Kidney capillary endothelial cell (primary cell): ENCODE data around the gene LEPR.
A peak's percentile ranks its signal among the peaks of the same experiment; 100 is the strongest.

Experiments
- DNase-seq: peaks from one replicate; pipeline ENCODE4 v3.0.0-alpha.2; 2018; ENCODE audit warnings: low spot score

LEPR gene

DNA sequence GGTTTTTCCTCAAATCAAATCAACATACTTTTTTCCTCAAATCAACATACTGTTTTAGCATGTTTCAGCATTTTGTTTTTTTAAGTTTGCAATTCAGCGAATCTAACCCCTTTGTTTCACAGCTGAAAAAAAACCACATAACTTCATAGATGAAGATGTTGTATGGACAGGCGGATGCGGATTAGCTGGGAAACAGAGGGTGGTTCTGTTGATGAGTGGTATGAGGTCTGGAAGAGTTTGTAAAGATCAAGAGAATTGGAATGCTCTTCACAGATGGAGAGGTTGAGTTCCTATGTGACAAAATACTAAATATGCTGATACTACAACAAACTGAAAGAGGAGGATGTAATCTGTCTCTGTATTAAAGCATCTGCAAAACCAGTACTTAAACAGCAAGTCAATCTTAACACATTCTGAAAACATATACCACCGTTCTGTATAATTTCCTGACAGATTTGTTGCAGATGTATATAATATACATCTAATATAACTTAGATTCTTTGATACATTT, 10.6 kb upstream of the LEPR start:
- no peak for DNase-seq

DNA sequence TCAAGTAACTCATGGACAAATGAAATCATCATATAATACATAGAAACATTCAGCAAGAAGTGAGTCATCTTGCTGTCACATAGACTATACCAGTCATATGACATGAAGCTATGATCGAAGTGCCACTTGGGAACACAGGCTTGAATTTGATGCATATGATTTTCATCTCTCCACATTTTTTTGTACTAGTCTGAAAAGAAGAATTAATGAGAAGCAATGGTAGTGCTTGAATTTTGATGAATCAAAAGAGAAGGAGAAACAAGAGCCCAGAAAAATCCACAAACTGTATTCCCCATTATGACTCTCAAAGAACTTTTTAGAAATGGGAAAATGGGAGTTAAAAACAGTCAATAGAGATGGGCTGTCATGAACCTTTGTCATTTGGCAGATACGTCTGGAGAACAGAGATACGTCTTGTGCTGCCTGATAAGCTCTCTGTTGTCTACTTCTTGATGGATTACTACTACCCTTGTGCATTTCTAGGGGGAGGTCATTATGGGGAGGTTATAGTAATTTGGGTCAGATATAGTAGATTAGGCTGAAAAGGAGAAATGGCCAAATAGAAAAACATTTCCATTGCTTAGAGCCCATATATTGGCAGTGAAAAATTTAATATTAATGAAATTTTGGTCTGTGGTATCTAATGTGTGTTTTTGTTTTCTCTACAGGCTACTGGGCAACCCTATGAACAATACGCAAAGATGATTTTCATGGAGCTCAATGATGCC, 8.0 kb upstream of the LEPR start:
- peak; percentile 47 for DNase-seq

DNA sequence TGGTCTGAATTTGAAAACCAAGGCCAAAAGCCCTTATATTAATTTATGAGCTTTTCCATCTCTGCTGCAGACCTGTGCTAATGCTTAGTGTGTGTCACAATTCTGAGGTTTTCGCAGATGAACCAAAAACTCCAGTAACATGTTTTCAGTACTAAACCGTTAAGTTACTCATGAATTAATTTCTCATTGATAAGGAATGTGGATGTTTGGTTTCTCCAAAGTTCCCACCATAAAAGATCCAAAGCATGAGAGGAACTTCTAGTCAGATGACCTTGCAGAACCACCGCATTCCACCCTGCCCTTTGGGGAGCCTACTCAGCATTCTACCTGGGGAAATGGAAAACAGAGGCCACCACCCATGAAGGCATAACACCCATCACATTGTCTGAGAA, 7.5 kb upstream of the LEPR start:
- no peak for DNase-seq

DNA sequence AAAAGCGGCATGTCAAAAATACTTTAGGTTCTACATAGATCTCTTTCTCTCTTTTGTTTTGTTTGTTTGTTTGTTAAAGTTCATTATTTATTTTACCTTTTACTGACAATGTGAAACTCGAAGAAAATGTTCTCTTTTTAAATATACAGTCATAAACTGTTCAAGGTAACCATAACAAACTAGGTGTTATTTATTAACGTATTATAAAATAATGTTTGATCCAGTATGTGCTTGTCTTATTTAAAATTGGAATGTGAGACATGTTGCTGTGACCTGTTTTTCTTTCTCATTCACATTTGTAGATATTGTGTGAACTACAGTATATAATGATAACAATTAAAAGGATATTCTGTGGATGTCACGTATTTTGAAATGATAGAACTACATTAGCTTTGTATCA, 5.9 kb upstream of the LEPR start:
- no peak for DNase-seq

DNA sequence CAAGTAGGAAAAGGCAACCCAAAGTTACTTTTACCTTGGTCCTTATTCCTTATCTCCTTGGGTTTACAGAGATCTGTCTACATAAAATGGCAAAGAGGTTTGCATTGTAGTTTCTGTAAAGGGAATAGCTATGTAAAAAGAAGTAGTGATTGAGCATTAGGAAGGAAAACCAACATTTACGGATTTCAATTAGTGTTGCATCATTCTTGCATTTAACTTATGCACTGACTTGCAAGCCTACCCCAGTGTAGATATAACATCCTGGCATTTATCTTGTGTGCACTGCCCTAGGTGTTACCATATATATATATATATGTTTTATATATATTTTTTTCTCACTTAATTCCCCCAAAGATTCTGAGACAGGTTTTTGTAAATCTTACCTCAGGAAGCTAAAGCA, 3.7 kb upstream of the LEPR start:
- no peak for DNase-seq

DNA sequence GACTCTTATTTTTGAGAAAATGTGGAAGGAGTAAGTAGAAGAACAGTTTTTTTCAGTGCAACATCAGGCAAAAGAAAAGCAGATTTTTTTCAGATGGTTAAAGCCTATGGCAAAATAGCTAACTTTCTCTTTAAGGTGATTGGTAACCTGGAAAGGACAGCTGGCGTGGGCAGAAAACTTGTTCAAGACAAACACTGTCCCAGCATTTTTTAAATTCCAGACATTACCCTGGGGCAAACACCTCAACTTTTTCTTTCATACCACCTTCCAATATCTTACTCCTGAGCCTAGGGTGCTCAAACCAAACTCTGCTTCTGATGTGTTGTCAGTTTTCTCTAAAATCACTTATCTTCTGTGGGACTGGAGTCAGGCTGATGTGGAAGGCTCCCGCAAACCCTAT, 2.7 kb upstream of the LEPR start:
- DNase-seq, result no peak

DNA sequence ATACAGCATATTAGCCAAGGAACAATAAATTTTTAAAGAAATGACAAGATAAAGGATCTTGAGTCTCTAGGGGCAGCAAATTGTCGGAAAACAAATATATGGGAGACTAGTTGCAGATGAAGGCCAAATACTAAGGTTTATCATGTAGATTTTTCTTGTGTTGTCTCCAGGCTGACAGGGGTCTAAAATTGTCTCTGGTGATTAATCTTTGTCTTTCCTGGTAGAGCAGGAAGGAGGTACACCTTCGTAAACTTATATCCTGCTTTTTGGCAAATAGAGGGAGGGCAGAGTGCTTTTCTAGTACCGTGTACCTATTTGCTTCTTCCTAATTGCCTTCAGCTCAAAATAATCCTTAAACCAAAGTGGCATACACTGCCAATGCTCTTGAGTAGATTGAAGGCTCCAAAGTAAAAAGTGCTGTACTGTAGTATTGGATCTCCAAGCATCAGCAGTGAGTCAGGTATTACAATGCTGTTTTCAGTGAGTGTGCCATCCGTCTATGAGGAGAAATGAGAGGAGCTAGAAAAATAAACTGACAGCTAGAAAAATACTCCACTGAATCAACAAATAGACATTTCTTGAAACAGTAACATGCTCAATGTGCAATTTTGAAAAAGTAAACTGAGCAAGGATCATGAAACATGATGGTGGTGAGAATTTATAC, 1.8 kb upstream of the LEPR start:
- DNase-seq, result no peak

DNA sequence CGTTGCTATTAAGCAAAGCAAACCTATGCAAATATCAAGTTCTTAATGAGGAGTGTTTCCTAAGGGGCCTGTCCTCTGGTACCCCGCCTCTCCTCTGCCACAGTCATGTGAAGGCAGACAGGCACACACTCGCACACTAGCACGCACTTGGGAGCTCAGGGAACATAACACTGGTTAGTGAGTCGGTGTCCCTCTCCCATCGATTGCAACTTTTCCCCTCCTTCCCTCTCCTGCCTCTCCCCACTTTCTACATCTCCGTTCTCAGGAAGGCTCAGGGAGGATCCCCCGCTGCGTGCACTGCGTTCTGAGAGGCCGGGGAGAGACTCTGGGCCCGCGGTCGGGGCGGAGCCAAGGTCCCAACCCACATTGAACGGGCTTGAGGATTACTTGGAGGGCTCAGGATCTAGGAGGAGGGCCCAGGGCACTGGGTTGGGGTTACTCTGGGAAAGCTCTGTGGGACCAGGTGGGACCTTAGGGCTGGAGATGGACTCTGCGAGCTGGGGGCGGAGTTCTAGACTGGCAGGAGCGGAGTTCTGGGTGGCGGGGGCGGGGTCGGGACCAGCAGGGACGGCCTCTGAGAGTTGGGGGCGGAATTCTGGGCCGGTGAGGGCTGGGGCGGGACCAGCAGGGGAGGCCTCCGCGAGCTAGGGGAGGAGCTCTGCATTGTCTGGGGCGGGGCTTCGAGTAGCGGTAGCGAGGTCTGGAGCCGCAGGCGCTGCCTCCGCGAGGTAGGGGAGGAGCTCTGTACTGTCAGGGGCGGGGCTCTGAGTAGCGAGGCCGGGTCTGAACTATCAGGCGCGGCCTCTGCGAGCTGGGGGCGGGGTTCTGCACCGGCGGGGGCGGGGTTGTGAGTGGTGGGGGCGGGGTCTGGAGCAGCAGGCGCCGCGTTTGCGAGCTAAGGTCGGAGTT, 533 bp upstream of the LEPR start:
- peak; percentile 95 for DNase-seq

DNA sequence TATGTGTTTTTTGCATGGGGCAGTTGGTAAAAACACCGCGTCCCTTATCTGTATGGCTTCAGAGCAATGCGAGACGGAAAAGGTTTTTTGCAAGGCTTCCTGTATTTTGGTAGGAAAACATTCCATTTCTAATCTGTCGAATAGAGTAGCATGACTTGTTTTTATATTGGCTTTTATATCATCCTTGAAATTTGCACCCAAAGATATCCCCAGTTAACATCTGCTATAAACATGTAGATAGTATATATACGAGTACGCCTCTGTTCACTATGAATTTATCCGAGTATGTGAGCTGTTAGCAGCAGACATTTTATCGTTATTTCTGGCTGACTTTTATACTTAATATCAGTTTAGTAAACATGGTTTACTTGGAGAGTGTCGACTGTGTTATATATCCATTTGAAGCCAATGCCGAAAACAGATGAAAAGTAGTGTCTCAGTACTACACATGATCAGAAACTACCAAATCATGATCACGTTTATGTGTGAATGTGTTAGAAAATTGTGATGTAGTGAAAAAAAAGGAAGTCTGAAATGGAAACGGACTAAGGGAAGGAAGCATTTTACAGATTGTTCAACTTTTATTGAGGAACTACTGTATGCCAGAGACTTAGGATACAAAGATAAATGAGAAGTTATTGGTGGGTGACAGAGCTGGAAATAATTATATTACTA, 1.0 kb downstream of the LEPR start:
- DNase-seq, result peak; percentile 36

DNA sequence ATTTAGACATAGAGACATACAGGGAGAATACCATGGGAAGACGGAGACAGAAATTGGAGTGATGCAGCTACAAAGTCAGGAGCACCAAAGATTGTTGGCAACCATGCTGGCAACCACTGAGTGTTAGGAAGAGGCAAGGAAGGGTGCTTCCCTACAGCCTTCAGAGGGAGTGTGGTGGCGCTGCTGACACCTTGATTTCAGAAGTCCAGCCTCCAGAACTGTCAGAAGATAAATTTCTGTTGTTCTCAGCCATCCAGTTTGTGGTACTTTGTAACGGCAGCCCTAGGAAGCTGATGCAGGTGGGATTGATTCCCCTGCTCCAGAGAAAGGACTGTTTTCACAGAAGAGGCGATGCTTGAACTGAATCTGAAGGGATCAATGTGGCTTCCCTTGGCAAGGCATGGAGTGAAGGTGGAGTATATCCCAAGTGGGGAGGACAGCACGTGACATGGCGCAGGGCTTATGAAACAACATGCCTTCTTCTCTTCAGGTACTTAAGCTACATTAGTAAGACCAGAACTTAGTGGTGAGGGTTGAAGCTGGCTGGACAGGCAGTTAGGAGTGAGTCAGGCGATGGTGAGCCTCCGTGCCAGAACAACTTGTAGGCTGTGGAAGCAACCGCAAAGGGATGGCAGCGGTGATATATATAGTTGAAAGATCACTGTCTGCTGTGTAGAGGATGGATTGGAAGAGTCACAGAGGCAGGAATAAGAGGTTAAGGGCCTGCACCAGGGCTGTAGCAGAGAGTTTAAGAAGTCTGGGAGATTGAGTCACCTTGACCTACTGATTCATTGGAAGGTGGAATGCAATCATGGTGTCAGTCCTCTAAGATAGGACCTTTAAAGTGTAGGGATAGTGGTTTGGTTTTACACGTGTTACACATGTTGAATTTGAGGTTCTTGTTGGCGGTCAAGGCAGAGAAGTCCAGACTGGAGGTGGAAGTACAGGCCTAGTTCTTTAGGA, 2.1 kb downstream of the LEPR start:
- DNase-seq, result no peak

DNA sequence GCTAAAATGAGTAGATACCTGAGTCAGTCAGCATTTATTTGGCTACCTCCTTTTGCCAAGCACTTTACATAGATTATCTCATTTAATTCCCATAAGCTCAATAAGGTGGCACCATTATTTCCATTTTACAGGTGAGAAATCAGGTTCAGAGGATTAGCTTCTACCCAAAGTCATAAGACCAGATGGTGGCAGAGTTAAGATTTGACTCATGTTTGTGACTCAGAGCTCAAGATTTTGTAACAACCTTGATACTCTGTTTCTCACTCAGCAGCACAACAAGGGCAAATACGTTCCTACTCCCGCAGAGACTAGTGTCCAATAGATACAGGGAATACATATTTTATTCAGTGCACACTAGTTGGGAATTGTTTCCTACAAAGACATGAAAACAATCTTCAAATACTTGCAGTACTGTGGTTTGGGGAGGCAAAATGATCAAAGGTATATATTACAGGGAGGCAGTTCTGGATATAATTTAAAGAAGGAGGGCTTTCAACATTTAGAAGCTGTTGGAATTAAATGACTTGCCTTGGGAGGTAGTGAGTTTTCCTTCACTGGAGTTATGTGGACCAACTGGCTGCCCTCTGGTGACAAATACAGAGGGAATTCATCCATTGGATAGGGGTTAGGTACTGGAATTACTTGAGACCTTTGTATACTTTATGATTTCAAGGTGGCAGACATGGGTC, 3.6 kb downstream of the LEPR start:
- DNase-seq, result peak; percentile 72

DNA sequence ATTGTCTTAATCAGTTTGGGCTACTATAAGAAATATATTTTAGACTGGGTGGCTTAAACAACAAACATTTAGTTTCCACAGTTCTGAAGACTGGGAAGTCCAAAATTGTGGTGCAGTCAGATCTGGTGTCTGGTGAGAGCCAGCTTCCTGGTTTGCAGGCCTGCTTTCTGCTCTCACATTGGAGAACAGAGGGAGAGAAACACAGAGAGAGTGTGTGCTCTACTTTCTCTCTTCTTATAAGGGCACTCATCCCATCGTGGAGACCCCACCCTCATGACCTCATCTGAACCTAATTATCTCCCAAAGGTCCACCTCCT, 4.1 kb downstream of the LEPR start:
- DNase-seq, result no peak

DNA sequence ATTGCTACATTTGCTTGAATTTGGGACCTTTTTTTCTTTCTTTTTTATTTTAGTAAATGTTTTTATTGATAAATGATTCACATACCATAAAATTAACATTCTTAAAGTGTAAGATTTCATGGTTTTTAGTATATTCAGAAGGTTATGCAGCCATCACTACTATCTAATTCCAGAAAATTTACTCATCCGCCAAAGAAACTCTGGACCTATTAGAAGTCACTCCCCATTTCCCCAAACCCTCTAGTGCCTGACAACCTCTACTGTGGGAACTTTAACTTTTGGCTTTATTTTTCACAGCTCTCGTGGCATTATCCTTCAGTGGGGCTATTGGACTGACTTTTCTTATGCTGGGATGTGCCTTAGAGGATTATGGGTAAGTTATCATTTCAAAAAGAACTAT, 4.5 kb downstream of the LEPR start:
- no peak for DNase-seq

DNA sequence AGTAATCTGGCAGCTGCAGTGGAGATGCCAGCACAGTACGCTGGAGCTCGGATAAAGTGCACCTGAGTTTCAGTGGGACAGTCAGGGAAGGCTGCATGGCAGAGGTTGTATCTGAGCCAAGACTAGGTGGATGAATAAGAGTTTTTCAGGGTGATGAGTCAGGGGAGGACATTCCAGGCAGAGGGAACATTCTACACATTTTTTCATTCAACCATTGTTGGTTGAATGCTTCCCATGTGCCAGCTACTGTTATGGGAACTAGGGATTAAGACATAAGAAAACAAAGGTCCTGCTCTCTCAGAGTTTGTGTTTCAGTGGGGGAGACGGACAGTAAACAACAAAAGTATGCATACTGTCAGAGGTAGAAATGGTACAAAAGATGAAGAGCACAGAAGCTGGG, 5.2 kb downstream of the LEPR start:
- peak; percentile 74 for DNase-seq

DNA sequence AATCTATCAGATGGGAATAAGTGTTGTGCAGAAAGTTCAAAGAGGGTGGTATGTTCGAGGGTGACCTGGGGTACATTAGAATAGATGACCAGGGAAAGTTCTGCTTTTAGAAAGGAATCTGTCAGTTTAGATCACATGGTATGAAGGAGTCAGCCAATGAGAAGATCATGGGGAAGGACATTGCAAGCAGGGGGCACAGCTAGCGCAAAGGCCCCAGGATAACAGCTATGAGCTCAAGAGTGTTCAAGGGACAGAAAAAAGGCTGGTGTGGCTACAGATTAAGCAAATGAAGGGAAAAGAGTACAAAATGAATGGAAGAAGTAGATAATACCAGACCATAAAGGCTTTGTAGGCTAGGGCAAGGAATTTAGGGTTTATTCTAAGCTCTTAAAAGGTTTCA, 8.6 kb downstream of the LEPR start:
- DNase-seq, result no peak

DNA sequence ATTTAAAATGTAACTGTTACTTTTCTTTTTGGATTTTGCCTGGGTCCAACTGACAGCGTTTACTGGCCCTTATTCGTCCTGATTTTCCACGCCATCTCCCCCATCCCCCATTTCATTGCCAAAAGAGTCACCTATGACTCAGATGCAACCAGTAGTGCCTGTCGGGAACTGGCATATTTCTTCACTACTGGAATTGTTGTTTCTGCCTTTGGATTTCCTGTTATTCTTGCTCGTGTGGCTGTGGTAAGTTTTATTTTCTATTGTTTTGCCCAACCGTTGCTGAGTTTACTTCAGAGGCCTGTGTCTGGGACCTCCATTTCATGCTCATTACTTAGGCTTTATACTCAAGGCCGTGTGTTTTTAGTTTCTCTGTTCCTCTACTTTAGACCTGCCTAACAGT, 9.3 kb downstream of the LEPR start:
- DNase-seq, result peak; percentile 94

DNA sequence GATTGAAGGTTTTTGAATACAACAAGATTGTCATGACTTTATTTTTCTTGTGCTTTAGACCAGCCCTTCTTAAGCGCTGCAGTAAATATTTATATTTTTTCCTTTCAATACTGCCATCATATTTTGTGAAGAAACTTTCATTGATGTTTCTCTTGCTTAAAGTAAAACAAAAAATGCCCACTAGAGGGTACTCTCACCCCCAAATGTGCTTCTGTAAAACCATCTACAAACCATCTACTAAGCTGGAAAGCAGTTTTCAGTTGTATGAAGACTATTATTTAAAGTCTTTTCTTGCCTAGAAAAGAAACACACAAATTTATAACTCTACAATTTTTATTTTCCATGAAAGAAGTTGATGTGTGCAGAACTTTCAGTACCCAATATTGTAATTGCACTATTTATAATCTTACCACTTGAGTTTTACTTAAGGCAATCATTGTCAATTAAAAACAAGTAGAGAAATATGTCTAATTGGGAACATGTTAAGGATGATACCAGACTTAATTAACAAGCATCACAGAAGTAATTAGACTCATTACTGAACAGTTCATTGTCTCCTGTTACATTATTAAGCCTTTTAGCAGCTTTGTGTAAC, 10.7 kb downstream of the LEPR start:
- peak; percentile 59 for DNase-seq

DNA sequence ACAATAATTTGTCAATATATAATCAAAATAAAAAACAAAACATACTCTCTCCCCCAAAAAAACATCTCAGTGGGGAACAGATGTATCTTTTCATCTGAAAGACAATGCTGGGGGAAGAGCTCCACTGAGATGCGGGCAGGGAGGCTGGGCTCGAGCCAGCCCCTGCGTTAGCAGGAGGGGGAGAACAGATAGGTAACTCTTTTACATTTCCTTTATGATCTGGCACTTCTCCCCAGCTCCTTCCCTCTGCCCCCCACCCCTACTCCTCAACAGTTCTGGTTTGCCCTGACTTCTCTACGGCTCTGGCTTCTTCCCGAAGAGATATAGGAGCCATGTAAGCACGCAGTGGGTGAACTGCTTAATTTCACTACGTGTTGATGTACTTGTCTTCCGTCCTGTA, 12.4 kb downstream of the LEPR start:
- no peak for DNase-seq

DNA sequence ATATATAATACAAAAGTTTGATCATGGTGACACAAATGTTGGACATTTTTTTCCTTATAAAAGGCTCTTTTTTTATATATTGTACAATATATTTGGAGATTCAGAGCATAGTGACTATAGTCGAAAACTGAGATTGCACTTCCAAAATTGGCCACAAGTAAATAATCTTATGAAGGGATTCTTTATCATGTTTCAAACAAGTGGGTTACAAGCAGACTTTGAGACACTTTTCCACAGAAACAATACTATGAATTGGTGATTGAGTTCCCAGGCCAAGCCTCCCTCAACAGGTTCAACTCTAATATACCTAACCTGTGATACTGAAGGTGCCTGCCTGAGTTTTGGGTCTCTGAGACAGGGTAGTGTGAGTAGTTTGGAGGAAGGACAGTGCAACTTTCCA, 13.8 kb downstream of the LEPR start:
- DNase-seq, result no peak

DNA sequence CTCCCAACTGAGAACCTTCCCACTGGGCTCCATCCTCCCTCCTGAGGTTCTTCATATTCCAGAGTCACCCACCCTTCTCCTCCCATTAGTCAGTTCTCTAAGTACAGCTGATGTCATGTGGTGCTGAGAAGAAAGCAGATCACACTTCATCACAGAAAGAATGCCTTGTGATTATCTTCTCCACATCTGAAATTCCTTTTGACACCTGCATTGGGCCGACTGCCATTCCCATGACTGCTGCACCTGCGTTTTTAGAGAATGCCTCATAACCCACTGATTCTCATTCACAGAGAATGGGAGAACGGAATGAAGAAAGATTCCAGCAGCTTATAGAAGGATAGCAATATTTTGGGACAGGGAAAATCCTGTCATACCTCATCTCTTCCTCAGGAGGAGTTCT, 14.3 kb downstream of the LEPR start:
- DNase-seq, result no peak
